Fibroblast of lung (primary cell): ENCODE results near the gene CAPN9.

Experiments
- EZH2 ChIP-seq: IDR thresholded peaks from 2 replicates; pipeline ENCODE4 v1.5.1; 2012; ENCODE audit warnings: low read length, control low read depth, mild to moderate bottlenecking; ENCODE audit errors: missing control alignments
- TF ChIP-seq, protein P1 (sequence below), 2 donors: IDR thresholded peaks in 1 of 2; conservative IDR thresholded peaks in 1 of 2; 1 replicate in 1 of 2; 2 replicates in 1 of 2; pipeline ENCODE4 v1.5.1; 2011 to 2012; ENCODE audit warnings: low read length in 2 of 2, control low read depth in 1 of 2, inconsistent platforms in 1 of 2, low read depth in 1 of 2, mild to moderate bottlenecking in 1 of 2

DNA sequence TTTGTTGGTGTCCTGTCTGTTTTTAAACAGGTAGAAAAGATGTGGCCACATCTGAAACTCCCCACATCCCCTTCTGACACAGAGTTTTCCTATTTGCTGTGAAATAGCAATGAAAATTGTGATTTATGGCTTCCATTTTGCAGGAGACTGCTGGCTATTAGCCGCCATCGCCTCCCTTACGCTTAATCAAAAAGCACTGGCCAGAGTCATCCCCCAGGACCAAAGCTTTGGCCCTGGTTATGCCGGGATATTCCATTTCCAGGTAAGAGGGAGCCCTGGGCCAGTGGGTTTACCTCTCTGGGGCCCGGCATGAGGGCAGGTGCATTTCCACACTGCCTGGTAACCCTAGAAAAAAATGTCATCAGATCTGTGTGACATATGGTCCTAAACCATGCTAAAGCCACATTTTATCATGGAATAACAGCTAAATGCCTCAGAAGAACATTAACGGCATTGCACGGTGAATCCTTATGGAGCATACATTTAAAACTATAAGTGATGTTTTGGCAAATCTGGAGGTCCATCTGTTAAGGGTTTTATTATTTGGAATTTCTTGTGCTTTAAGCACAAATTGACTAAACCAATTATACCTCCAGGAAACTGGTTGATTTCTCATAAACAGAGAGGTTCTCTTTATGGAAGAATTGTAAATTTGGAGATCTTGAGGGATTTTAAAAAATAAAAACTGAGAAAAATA lies 12.3 kb downstream of the CAPN9 start:
- TF ChIP-seq, protein P1, sequence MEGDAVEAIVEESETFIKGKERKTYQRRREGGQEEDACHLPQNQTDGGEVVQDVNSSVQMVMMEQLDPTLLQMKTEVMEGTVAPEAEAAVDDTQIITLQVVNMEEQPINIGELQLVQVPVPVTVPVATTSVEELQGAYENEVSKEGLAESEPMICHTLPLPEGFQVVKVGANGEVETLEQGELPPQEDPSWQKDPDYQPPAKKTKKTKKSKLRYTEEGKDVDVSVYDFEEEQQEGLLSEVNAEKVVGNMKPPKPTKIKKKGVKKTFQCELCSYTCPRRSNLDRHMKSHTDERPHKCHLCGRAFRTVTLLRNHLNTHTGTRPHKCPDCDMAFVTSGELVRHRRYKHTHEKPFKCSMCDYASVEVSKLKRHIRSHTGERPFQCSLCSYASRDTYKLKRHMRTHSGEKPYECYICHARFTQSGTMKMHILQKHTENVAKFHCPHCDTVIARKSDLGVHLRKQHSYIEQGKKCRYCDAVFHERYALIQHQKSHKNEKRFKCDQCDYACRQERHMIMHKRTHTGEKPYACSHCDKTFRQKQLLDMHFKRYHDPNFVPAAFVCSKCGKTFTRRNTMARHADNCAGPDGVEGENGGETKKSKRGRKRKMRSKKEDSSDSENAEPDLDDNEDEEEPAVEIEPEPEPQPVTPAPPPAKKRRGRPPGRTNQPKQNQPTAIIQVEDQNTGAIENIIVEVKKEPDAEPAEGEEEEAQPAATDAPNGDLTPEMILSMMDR (conservative IDR thresholded peaks at IDR 0.05 in 1 of 2, IDR thresholded peaks at IDR 0.05 in 1 of 2; ENCODE audit: low read depth in 1 of 2, low read length in 2 of 2) = no peak
- TF ChIP-seq EZH2 = no peak
